CD4-positive, alpha-beta T cell (primary cell): Measurements from ENCODE around the gene RAD9A. TPM values are rescaled to one million over a fixed set of nuclear protein-coding genes. Genes with fewer than 3 reads are reported as not detected.
A peak's percentile ranks its signal among the peaks of the same experiment; 100 is the strongest.

Source experiments
- ATAC-seq: fragments of 200-7000 bp; cut with Tn5 transposase; one replicate; pipeline ENCODE4 v1.10.0; 2022; ENCODE audit warnings: mild to moderate bottlenecking; ENCODE audit not compliant: poor library complexity
- CTCF ChIA-PET: fragments of 350-600 bp; sonication (Branson Sonifier 250); formaldehyde crosslinking; loops from one replicate; lab custom pipeline; 2021; ENCODE audit warnings: antibody characterized with exemption, inconsistent platforms; lab: Charles Lee
- POLR2A ChIA-PET: fragments of 350-600 bp; sonication (Branson Sonifier 250); formaldehyde crosslinking; loops from one replicate; lab custom pipeline; 2021; ENCODE audit warnings: antibody characterized with exemption, inconsistent platforms; lab: Charles Lee
- DNase-seq, 14 experiments: peaks; one replicate each; pipeline ENCODE4 v3.0.0-alpha.2; 2013 to 2020; ENCODE audit warnings: mixed read lengths in 2 of 14
- H3K27ac ChIP-seq, 2 donors: one replicate each; pipeline versions ENCODE4 v1.5.1 to v1.7.0; 2013; ENCODE audit warnings: low read length in 2 of 2, low read depth in 1 of 2, mild to moderate bottlenecking in 1 of 2
- H3K27me3 ChIP-seq, 2 experiments: 1 replicate in 1 of 2; 2 replicates in 1 of 2; pipeline versions ENCODE4 v1.6.1 to v1.7.0; 2013; ENCODE audit warnings: low read length in 2 of 2, control low read depth in 1 of 2, mild to moderate bottlenecking in 1 of 2, moderate library complexity in 1 of 2; ENCODE audit not compliant: insufficient read depth in 2 of 2, control insufficient read depth in 1 of 2
- H3K36me3 ChIP-seq: one replicate; pipeline ENCODE4 v1.6.1; 2013; ENCODE audit warnings: low read length, control low read depth; ENCODE audit not compliant: insufficient read depth
- H3K4me1 ChIP-seq: one replicate; pipeline ENCODE4 v1.6.1; 2013; ENCODE audit warnings: low read length, control low read depth; ENCODE audit not compliant: insufficient read depth
- H3K4me3 ChIP-seq: one replicate; pipeline ENCODE4 v1.5.1; 2013; ENCODE audit warnings: mild to moderate bottlenecking, low read length, moderate library complexity
- H3K9me3 ChIP-seq, 2 experiments: 1 replicate in 1 of 2; 2 replicates in 1 of 2; pipeline versions ENCODE4 v1.6.1 to v1.7.0; 2013; ENCODE audit warnings: low read length in 2 of 2, mild to moderate bottlenecking in 2 of 2, control low read depth in 1 of 2, moderate library complexity in 1 of 2; ENCODE audit not compliant: control insufficient read depth in 1 of 2, insufficient read depth in 1 of 2
- H3K27ac Mint-ChIP-seq: one replicate; pipeline ENCODE4 v1.8.0; 2020; ENCODE audit warnings: mixed read lengths
- H3K27me3 Mint-ChIP-seq: one replicate; pipeline ENCODE4 v1.8.0; 2021; ENCODE audit warnings: mixed read lengths
- H3K36me3 Mint-ChIP-seq: one replicate; pipeline ENCODE4 v1.8.0; 2021; ENCODE audit warnings: low read depth, mixed read lengths
- H3K4me1 Mint-ChIP-seq: one replicate; pipeline ENCODE4 v1.8.0; 2021; ENCODE audit warnings: low read depth, mixed read lengths
- H3K4me3 Mint-ChIP-seq: one replicate; pipeline ENCODE4 v1.8.0; 2020; ENCODE audit warnings: mild to moderate bottlenecking, mixed read lengths
- H3K9me3 Mint-ChIP-seq: one replicate; pipeline ENCODE4 v1.8.0; 2020; ENCODE audit warnings: mixed read lengths
- intact Hi-C, 2 experiments: fragments of 100-400 bp; cut with DNase I in 1 of 2; cut with micrococcal nuclease in 1 of 2; formaldehyde crosslinking; loops; one replicate each; pipeline versions ENCODE4 v1.15.1 to v1.9.0; 2023 to 2025; cut with DNase I, micrococcal nuclease
- total RNA-seq, 174 experiments: library from RNA in 2 of 174; stranded (reverse) in 2 of 174; gene quantifications; one replicate each; pipeline ENCODE4 v1.2.3 and lab custom pipeline; 2021 to 2026
- TF ChIP-seq, protein P1 (sequence below): fragments of 200-600 bp; IDR thresholded peaks from one replicate; pipeline ENCODE4 v1.8.0; 2022; ENCODE audit warnings: antibody characterized with exemption, mild to moderate bottlenecking

Gene RAD9A
- total RNA-seq, 2 experiments from 2014 or later: 19.3 to 20.3 TPM

DNA sequence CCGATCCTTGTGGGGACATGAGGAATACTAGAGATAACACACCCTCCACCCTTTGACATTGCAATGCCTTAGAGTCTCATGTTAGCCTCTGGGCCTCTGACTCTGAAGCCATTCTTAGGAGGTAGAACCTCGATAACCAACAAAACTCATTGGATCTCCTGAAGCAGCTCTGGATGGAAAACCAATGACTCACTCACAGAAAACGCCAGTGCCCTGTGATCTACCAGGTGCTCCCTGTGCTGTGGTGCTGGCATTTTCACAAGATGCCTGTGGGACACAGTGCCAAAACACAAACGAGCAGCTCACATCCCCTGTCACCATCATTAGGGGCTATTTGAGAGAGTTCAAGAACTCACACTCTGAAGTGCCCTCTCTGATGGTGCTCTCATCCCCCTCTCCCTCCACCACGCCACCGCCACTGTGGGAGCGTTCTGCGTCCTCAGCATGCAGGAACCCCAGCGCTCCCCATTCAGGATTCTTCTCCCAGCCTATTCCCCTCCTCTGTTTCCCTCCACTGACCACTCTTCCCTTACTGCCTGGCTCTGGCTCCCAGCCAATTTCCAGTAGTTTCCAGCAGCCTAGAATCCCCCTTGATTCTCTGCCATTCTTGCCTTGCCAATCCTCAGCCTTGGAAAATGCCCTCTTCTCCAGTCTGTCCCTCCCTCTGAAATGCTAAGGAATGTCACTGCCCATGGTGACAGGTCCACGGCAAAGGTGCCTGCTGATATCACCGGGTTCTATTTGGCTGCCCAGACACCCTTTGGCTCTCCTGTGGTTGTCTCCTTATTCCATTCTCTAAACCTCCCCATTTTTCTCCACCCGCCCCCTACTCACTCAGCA is 33.7 kb upstream of the RAD9A start:
- ChIA-PET POLR2A (interaction anchor here (1.4 to 2.1 kb wide), 2 partner anchors 24 to 59 kb away, joined by 3 to 11 read pairs; no protein-coding TSS in a partner anchor), CTCF (interaction anchor here (3.4 to 10.0 kb wide), 3 partner anchors 11 to 25 kb away, joined by 20 to 241 read pairs (median 33); no protein-coding TSS in a partner anchor)
- peaks cover 42% of the 10 kb centered on the region for H3K4me1 ChIP-seq
- no peak overlapping the region for H3K27ac ChIP-seq
- no peak overlapping the region for H3K4me3 Mint-ChIP-seq
- ATAC-seq (no peak), DNase-seq (no peak)
- no peaks in the 10 kb centered on the region for H3K27me3 Mint-ChIP-seq
- TF ChIP-seq, protein P1, sequence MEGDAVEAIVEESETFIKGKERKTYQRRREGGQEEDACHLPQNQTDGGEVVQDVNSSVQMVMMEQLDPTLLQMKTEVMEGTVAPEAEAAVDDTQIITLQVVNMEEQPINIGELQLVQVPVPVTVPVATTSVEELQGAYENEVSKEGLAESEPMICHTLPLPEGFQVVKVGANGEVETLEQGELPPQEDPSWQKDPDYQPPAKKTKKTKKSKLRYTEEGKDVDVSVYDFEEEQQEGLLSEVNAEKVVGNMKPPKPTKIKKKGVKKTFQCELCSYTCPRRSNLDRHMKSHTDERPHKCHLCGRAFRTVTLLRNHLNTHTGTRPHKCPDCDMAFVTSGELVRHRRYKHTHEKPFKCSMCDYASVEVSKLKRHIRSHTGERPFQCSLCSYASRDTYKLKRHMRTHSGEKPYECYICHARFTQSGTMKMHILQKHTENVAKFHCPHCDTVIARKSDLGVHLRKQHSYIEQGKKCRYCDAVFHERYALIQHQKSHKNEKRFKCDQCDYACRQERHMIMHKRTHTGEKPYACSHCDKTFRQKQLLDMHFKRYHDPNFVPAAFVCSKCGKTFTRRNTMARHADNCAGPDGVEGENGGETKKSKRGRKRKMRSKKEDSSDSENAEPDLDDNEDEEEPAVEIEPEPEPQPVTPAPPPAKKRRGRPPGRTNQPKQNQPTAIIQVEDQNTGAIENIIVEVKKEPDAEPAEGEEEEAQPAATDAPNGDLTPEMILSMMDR: no peak
- H3K9me3 ChIP-seq: no peaks in the 10 kb centered on the region
- no peaks in the 10 kb centered on the region for H3K9me3 Mint-ChIP-seq
- H3K4me1 Mint-ChIP-seq: peaks cover 33% of the 10 kb centered on the region
- peaks cover 5% of the 10 kb centered on the region for H3K36me3 Mint-ChIP-seq
- H3K4me3 ChIP-seq: no peak overlapping the region
- no peaks in the 10 kb centered on the region for H3K27me3 ChIP-seq
- intact Hi-C loops: loop anchor here (1.0 to 10.0 kb wide), 4 partner anchors 24 to 403 kb away; partner anchors contain the start of genes ACY3 (in 1 of the 2) and PC (in 1 of the 2)
- no peaks in the 10 kb centered on the region for H3K36me3 ChIP-seq
- peak overlapping the region; percentile 36 for H3K27ac Mint-ChIP-seq

DNA sequence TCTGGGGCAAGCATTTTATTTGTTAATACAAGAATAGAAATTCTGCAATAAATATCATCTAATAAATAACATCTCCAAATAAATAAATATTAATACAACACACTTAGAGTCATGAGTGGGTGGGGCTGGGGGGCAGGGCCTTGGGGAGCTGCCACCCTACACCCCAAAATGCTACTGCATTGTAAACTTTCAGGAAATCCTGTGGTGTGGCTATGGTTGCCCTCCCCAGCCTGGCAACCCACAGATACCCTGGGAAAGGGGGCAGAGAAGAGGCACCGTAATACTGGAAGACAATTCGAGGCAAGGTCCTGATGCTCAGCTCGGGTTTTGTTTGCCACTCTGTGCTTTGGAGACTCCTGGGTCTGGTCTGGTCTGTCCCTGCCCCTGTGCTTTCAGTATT is 27.6 kb upstream of the RAD9A start:
- Histone ChIP-seq H3K9me3 (no peaks in the 10 kb centered on the region), H3K4me3 (no peak overlapping the region), H3K27me3 (no peaks in the 10 kb centered on the region), H3K36me3 (peaks cover 4% of the 10 kb centered on the region), H3K27ac (no peak overlapping the region), H3K4me1 (peaks cover 52% of the 10 kb centered on the region)
- DNase-seq (peak in 2 of 14 experiments; percentile 37 to 61), ATAC-seq (peak; percentile 38)
- ChIA-PET POLR2A (interaction anchor here (1.5 to 1.9 kb wide), 3 partner anchors 11 to 37 kb away, joined by 3 to 7 read pairs (median 4); partner anchors contain the start of genes POLD4 and PPP1CA), CTCF (interaction anchor here (8.3 kb wide), 1 partner anchor 18 kb away, joined by 33 read pairs; no protein-coding TSS in a partner anchor)
- no peak overlapping the region for H3K4me3 Mint-ChIP-seq
- no peaks in the 10 kb centered on the region for H3K9me3 Mint-ChIP-seq
- intact Hi-C loops: no loop called here
- peak overlapping the region; percentile 43 for H3K27ac Mint-ChIP-seq
- H3K36me3 Mint-ChIP-seq: no peaks in the 10 kb centered on the region
- peaks cover 5% of the 10 kb centered on the region for H3K27me3 Mint-ChIP-seq
- peaks cover 52% of the 10 kb centered on the region for H3K4me1 Mint-ChIP-seq
- TF ChIP-seq, protein P1: no peak

DNA sequence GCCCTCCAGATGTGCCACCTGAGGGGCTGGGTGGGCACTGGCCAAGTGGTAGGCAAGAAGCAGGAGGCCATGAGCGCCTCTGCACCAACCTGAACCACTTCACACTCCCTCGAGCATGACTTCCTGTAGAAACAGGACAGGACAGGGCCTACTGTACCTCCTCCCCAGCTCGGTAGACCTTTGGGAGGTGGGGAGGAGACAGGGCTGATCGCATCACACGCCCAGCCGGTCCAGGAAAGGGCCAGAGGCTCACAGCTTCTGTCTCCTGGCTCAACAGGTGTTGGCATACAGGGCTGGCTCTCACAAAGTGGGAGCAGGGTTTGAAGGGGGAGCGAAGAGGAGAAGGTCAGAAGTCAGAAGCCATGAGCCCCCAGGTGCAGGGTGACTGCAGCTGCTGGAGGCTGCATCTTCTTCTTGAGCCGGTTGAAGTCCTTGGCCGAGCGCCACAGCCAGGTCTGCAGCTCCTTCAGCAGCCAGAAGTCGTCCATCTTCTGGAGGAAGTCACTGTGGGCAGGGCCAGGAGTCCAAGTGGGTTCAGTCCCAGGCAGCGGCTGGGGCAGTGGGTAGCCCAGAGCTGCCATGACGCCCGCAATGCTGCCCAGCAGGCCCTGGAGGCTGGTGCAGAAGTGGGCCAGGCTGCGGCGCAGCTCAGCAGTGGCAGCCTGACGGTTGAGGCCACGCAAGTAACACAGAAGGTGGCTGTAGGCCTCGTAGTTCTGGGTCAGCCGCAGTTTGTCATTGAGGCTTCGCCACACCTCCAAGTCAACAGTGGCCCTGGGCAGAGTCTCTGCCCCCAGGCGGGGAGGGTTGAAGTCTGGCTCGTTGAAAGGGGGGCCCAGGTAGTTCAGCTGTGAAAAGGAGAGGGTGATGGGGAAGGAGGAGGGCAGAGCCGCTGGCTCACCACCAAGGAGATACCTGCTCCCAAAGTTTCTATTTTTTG is 26.7 kb upstream of the RAD9A start:
- Histone ChIP-seq H3K27ac (no peak overlapping the region), H3K27me3 (no peaks in the 10 kb centered on the region), H3K36me3 (peaks cover 4% of the 10 kb centered on the region), H3K9me3 (no peaks in the 10 kb centered on the region), H3K4me3 (no peak overlapping the region), H3K4me1 (peaks cover 61% of the 10 kb centered on the region)
- H3K4me1 Mint-ChIP-seq: peaks cover 60% of the 10 kb centered on the region
- ChIA-PET CTCF (interaction anchor here (8.3 kb wide), 1 partner anchor 18 kb away, joined by 33 read pairs; no protein-coding TSS in a partner anchor), POLR2A (interaction anchor here (1.5 to 1.9 kb wide), 3 partner anchors 12 to 36 kb away, joined by 3 to 7 read pairs (median 4); partner anchors contain the start of genes POLD4 and PPP1CA)
- no peaks in the 10 kb centered on the region for H3K9me3 Mint-ChIP-seq
- no peaks in the 10 kb centered on the region for H3K36me3 Mint-ChIP-seq
- TF ChIP-seq, protein P1: no peak
- intact Hi-C loops: no loop called here
- peak; percentile 45 for ATAC-seq
- H3K27me3 Mint-ChIP-seq: peaks cover 5% of the 10 kb centered on the region
- H3K27ac Mint-ChIP-seq: peak overlapping the region; percentile 43
- no peak overlapping the region for H3K4me3 Mint-ChIP-seq
- peak in 1 of 14 experiments; percentile 16 for DNase-seq
